ENCODE results near the gene AJM1. TPM values are rescaled to one million over a fixed set of nuclear protein-coding genes. Genes with fewer than 3 reads are reported as not detected.

The AJM1 gene
- polyA plus RNA-seq, 3 donors: 0.10 to 2.0 (median 0.18) TPM

- peak overlapping the region; percentile 2 to 60 (median 9) for H3K4me3 ChIP-seq (replicated peaks in 1 of 3; ENCODE audit: low read depth in 2 of 3, low read length in 3 of 3)
- H3K27me3 ChIP-seq (ENCODE audit: control insufficient read depth in 2 of 2, insufficient read depth in 2 of 2, low read length in 2 of 2): peaks cover 0 to 7% of the 10 kb centered on the region in 2 donors
- Mint-ChIP-seq H3K27ac (no peak overlapping the region), H3K4me3 (peak overlapping the region; percentile 80 to 92), H3K27me3 (ENCODE audit: low read depth in 3 of 3) (peaks cover 8 to 12% (median 11%) of the 10 kb centered on the region in 3 donors), H3K4me1 (peaks cover 9% of the 10 kb centered on the region), H3K9me3 (peaks cover 0 to 2% (median 0%) of the 10 kb centered on the region in 7 donors), H3K36me3 (peaks cover 45 to 68% of the 10 kb centered on the region in 2 donors)
- no peak for TF ChIP-seq CTCF (IDR thresholded peaks at IDR 0.05)
- peaks cover 54% of the 10 kb centered on the region for H4K20me1 ChIP-seq (ENCODE audit: insufficient read depth, low read length)
- peaks cover 23 to 43% of the 10 kb centered on the region in 2 donors for H3K36me3 ChIP-seq (replicated peaks in 1 of 2; ENCODE audit: control insufficient read depth in 1 of 2, insufficient read depth in 2 of 2, low read length in 2 of 2)
- H3K9ac ChIP-seq (ENCODE audit: insufficient read depth, low read length, poor library complexity, severe bottlenecking): peak overlapping the region; percentile 43
- 17% methylated on average over 83 of the region's 83 CpGs for WGBS (ENCODE audit: insufficient coverage)
- no peak overlapping the region for H3K27ac ChIP-seq (ENCODE audit: low read depth in 1 of 2, low read length in 2 of 2)
- H3K4me2 ChIP-seq (replicated peaks; ENCODE audit: extremely low read depth, low read length, poor library complexity, severe bottlenecking): peak overlapping the region; percentile 67
- H3K9me3 ChIP-seq (replicated peaks in 1 of 2; ENCODE audit: control insufficient read depth in 1 of 2, insufficient read depth in 1 of 2, low read length in 2 of 2): no peaks in the 10 kb centered on the region
- H3K79me2 ChIP-seq (ENCODE audit: insufficient read depth, low read length): peaks cover 9% of the 10 kb centered on the region
- H3K4me1 ChIP-seq (ENCODE audit: control insufficient read depth in 1 of 2, insufficient read depth in 2 of 2, low read length in 2 of 2): peaks cover 6 to 15% of the 10 kb centered on the region in 2 donors
- H2AFZ ChIP-seq (ENCODE audit: insufficient read depth, low read depth, low read length, poor library complexity, severe bottlenecking): peak overlapping the region; percentile 53
- no peak for DNase-seq
- intact Hi-C loops (cut with micrococcal nuclease): no loop called here
Observed at GRCh38 chr9:136820971-136821825, 21.1 kb upstream of the AJM1 start.

DNA sequence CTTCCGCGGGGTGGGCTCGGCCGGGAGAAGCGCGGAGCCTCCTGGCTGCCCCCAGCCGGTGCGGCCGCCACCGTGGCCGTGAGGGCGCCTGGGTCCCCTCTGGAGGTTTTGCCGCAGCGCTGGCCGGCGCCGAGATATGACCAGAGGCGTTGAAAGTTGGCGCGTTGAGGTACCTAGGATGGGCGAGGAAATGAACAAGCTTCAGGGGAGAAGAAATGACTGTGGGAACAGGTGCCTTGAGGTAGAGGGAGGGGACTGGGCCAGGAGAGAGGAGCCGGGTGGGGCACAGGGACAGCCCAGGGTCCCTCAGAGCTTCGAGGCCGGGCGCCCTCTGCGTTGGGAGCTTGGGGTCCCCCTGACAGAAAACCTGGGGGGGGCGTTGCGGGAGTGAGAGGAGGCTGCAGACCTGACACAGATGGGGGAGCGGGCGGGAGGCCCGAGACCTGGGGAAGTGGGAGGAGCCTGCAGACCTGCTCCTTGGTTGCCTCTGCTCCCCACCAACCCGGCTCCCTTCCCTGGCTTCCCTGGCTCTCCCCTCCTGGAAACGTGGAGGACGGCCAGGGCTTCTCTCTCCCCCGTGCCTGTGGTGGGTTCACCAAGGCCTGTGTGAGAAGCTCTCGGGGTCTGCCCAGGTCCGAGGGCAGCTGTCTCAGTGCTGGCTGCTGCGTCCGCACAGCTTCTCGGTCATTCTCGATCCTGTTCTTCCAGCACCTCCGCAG is 20.3 kb upstream of the AJM1 start:
- no peak for DNase-seq
- Histone ChIP-seq H3K4me2 (replicated peaks; ENCODE audit: extremely low read depth, low read length, poor library complexity, severe bottlenecking) (peak overlapping the region; percentile 67), H3K4me3 (replicated peaks in 1 of 3; ENCODE audit: low read depth in 2 of 3, low read length in 3 of 3) (peak overlapping the region in 1 of 3 experiments; percentile 60), H3K79me2 (ENCODE audit: insufficient read depth, low read length) (peaks cover 5% of the 10 kb centered on the region), H4K20me1 (ENCODE audit: insufficient read depth, low read length) (peaks cover 54% of the 10 kb centered on the region), H3K27ac (ENCODE audit: low read depth in 1 of 2, low read length in 2 of 2) (no peak overlapping the region), H3K4me1 (ENCODE audit: control insufficient read depth in 1 of 2, insufficient read depth in 2 of 2, low read length in 2 of 2) (peaks cover 6 to 15% of the 10 kb centered on the region in 2 donors), H2AFZ (ENCODE audit: insufficient read depth, low read depth, low read length, poor library complexity, severe bottlenecking) (no peak overlapping the region), H3K27me3 (ENCODE audit: control insufficient read depth in 2 of 2, insufficient read depth in 2 of 2, low read length in 2 of 2) (peaks cover 0 to 7% of the 10 kb centered on the region in 2 donors), H3K9ac (ENCODE audit: insufficient read depth, low read length, poor library complexity, severe bottlenecking) (peak overlapping the region; percentile 43), H3K9me3 (replicated peaks in 1 of 2; ENCODE audit: control insufficient read depth in 1 of 2, insufficient read depth in 1 of 2, low read length in 2 of 2) (no peaks in the 10 kb centered on the region), H3K36me3 (replicated peaks in 1 of 2; ENCODE audit: control insufficient read depth in 1 of 2, insufficient read depth in 2 of 2, low read length in 2 of 2) (peaks cover 27 to 48% of the 10 kb centered on the region in 2 donors)
- peaks cover 43 to 67% of the 10 kb centered on the region in 2 donors for H3K36me3 Mint-ChIP-seq
- peaks cover 0 to 2% (median 0%) of the 10 kb centered on the region in 7 donors for H3K9me3 Mint-ChIP-seq
- H3K4me1 Mint-ChIP-seq: peaks cover 9% of the 10 kb centered on the region
- H3K27me3 Mint-ChIP-seq (ENCODE audit: low read depth in 3 of 3): peaks cover 8 to 11% (median 10%) of the 10 kb centered on the region in 3 donors
- intact Hi-C loops (cut with micrococcal nuclease): no loop called here
- WGBS (ENCODE audit: insufficient coverage): 76% methylated on average over 31 of the region's 42 CpGs
- no peak for TF ChIP-seq CTCF (IDR thresholded peaks at IDR 0.05)
- H3K4me3 Mint-ChIP-seq: peak overlapping the region in 1 of 2 donors; percentile 64
- H3K27ac Mint-ChIP-seq: no peak overlapping the region
